Astrocyte (in vitro differentiated cells and primary cell): ENCODE data around the gene CENPC. TPM values are rescaled to one million over a fixed set of nuclear protein-coding genes. Genes with fewer than 3 reads are reported as not detected.

ENCODE experiments used
- DNase-seq: peaks from one replicate; pipeline ENCODE4 v3.0.0-alpha.2; 2010; ENCODE audit warnings: low read depth
- FAIRE-seq: peaks from 2 replicates; lab custom pipeline; 2011; peaks lifted over from hg19 to GRCh38; lab: Jason Lieb, UNC
- H2AFZ ChIP-seq: 2 replicates; pipeline ENCODE4 v1.6.0; 2012; ENCODE audit warnings: low read depth, low read length, inconsistent platforms
- H3K27ac ChIP-seq: 2 replicates; pipeline ENCODE4 v1.5.1; 2011; ENCODE audit warnings: low read depth, low read length, inconsistent platforms
- H3K27me3 ChIP-seq: 2 replicates; pipeline ENCODE4 v1.6.0; 2011; ENCODE audit warnings: low read length, inconsistent platforms; ENCODE audit not compliant: insufficient read depth
- H3K36me3 ChIP-seq: 2 replicates; pipeline ENCODE4 v1.5.1; 2011; ENCODE audit warnings: low read length, inconsistent platforms; ENCODE audit not compliant: insufficient read depth
- H3K4me1 ChIP-seq: 2 replicates; pipeline ENCODE4 v1.5.1; 2011; ENCODE audit warnings: low read length, inconsistent platforms; ENCODE audit not compliant: insufficient read depth
- H3K4me2 ChIP-seq: 2 replicates; pipeline ENCODE4 v1.6.0; 2012; ENCODE audit warnings: low read length, inconsistent platforms
- H3K4me3 ChIP-seq: 2 replicates; pipeline ENCODE4 v1.5.1; 2011; ENCODE audit warnings: low read depth, mild to moderate bottlenecking, low read length, inconsistent platforms; ENCODE audit not compliant: insufficient read depth
- H3K79me2 ChIP-seq: 2 replicates; pipeline ENCODE4 v1.6.0; 2012; ENCODE audit warnings: mild to moderate bottlenecking, low read length, inconsistent platforms; ENCODE audit not compliant: insufficient read depth
- H3K9ac ChIP-seq: 2 replicates; pipeline ENCODE4 v1.6.0; 2012; ENCODE audit warnings: mild to moderate bottlenecking, low read length, inconsistent platforms
- H3K9me3 ChIP-seq: 2 replicates; pipeline ENCODE4 v1.5.1; 2012; ENCODE audit warnings: low read depth, mild to moderate bottlenecking, low read length, inconsistent platforms; ENCODE audit not compliant: insufficient read depth
- H4K20me1 ChIP-seq: 2 replicates; pipeline ENCODE4 v1.6.0; 2012; ENCODE audit warnings: low read length, inconsistent platforms; ENCODE audit not compliant: insufficient read depth
- H3K27ac Mint-ChIP-seq: one replicate; pipeline ENCODE4 v1.8.0; 2021; ENCODE audit warnings: mild to moderate bottlenecking, mixed read lengths; ENCODE audit not compliant: unreplicated experiment
- H3K27me3 Mint-ChIP-seq: one replicate; pipeline ENCODE4 v1.8.0; 2021; ENCODE audit warnings: low read depth, mixed read lengths; ENCODE audit not compliant: unreplicated experiment
- H3K36me3 Mint-ChIP-seq: one replicate; pipeline ENCODE4 v1.8.0; 2021; ENCODE audit warnings: low read depth, mixed read lengths; ENCODE audit not compliant: unreplicated experiment
- H3K4me1 Mint-ChIP-seq: one replicate; pipeline ENCODE4 v1.8.0; 2021; ENCODE audit warnings: low read depth, mixed read lengths; ENCODE audit not compliant: unreplicated experiment
- H3K4me3 Mint-ChIP-seq: one replicate; pipeline ENCODE4 v1.8.0; 2021; ENCODE audit warnings: mild to moderate bottlenecking, moderate library complexity, mixed read lengths; ENCODE audit not compliant: unreplicated experiment
- H3K9me3 Mint-ChIP-seq: one replicate; pipeline ENCODE4 v1.8.0; 2021; ENCODE audit warnings: mild to moderate bottlenecking, mixed read lengths; ENCODE audit not compliant: unreplicated experiment
- CTCF ChIP-seq: IDR thresholded peaks from 2 replicates; pipeline ENCODE4 v1.5.1; 2011; ENCODE audit warnings: low read depth, mild to moderate bottlenecking, inconsistent platforms, low read length, moderate library complexity; ENCODE audit not compliant: insufficient read depth
- EZH2 ChIP-seq: IDR thresholded peaks from 2 replicates; pipeline ENCODE4 v1.6.1; 2012; ENCODE audit warnings: mild to moderate bottlenecking, low read length, inconsistent platforms; ENCODE audit not compliant: insufficient read depth
- total RNA-seq: library from RNA; stranded (reverse); gene quantifications from 2 replicates; pipeline ENCODE4 v1.2.1, GENCODE V29; 2021

Gene CENPC
- total RNA-seq, 1 donor from 2014 or later, result 13.4 TPM

- peaks cover under 1% of the 10 kb centered on the region for H3K36me3 ChIP-seq
- TF ChIP-seq CTCF (no peak), EZH2 (no peak)
- H3K9me3 ChIP-seq, result no peaks in the 10 kb centered on the region
- H3K4me2 ChIP-seq, result no peak overlapping the region
- no peak overlapping the region for H3K27ac ChIP-seq
- Mint-ChIP-seq H3K4me1 (peaks cover 5% of the 10 kb centered on the region), H3K36me3 (peaks cover 2% of the 10 kb centered on the region), H3K27me3 (no peaks in the 10 kb centered on the region), H3K4me3 (no peak overlapping the region), H3K9me3 (no peaks in the 10 kb centered on the region), H3K27ac (no peak overlapping the region)
- peaks cover 8% of the 10 kb centered on the region for H3K79me2 ChIP-seq
- H3K9ac ChIP-seq, result no peak overlapping the region
- H2AFZ ChIP-seq, result no peak overlapping the region
- no peak for DNase-seq
- H3K4me1 ChIP-seq, result no peaks in the 10 kb centered on the region
- H3K4me3 ChIP-seq, result no peak overlapping the region
- no peak for FAIRE-seq
- no peaks in the 10 kb centered on the region for H3K27me3 ChIP-seq
- peaks cover 8% of the 10 kb centered on the region for H4K20me1 ChIP-seq
Observed at GRCh38 chr4:67499799-67500198, 45.5 kb downstream of the CENPC start.

GRCh38 chr4:67483868-67484602 is 61.3 kb downstream of the CENPC start:
- Mint-ChIP-seq H3K4me3 (no peak overlapping the region), H3K4me1 (peaks cover 15% of the 10 kb centered on the region), H3K9me3 (peaks cover 6% of the 10 kb centered on the region), H3K27ac (peak overlapping the region; percentile 4), H3K27me3 (no peaks in the 10 kb centered on the region), H3K36me3 (peaks cover 12% of the 10 kb centered on the region)
- Histone ChIP-seq H3K79me2 (peaks cover 30% of the 10 kb centered on the region), H3K4me3 (no peak overlapping the region), H4K20me1 (peaks cover 13% of the 10 kb centered on the region), H2AFZ (no peak overlapping the region), H3K9me3 (no peaks in the 10 kb centered on the region), H3K27me3 (no peaks in the 10 kb centered on the region), H3K27ac (peak overlapping the region; percentile 71), H3K36me3 (no peaks in the 10 kb centered on the region), H3K4me1 (no peaks in the 10 kb centered on the region), H3K9ac (peak overlapping the region; percentile 26), H3K4me2 (peak overlapping the region; percentile 34)
- no peak for FAIRE-seq
- no peak for TF ChIP-seq EZH2
- no peak for TF ChIP-seq CTCF
- peak; percentile 61 for DNase-seq

GRCh38 chr4:67480810-67481209 is 64.5 kb downstream of the CENPC start:
- Histone ChIP-seq H3K27me3 (no peaks in the 10 kb centered on the region), H3K4me1 (no peaks in the 10 kb centered on the region), H2AFZ (no peak overlapping the region), H3K9me3 (no peaks in the 10 kb centered on the region), H3K79me2 (peaks cover 47% of the 10 kb centered on the region), H3K4me2 (no peak overlapping the region), H3K4me3 (no peak overlapping the region), H3K9ac (no peak overlapping the region), H4K20me1 (peaks cover 19% of the 10 kb centered on the region), H3K36me3 (no peaks in the 10 kb centered on the region), H3K27ac (no peak overlapping the region)
- TF ChIP-seq EZH2 (no peak), CTCF (no peak)
- H3K27ac Mint-ChIP-seq, result no peak overlapping the region
- H3K27me3 Mint-ChIP-seq, result no peaks in the 10 kb centered on the region
- no peak overlapping the region for H3K4me3 Mint-ChIP-seq
- no peak for DNase-seq
- no peak for FAIRE-seq
- peaks cover 8% of the 10 kb centered on the region for H3K9me3 Mint-ChIP-seq
- peaks cover 25% of the 10 kb centered on the region for H3K36me3 Mint-ChIP-seq
- peaks cover 18% of the 10 kb centered on the region for H3K4me1 Mint-ChIP-seq
